ENCODE data around the gene CD2BP2. TPM values are rescaled to one million over a fixed set of nuclear protein-coding genes. Genes with fewer than 3 reads are reported as not detected.

CD2BP2 gene
- total RNA-seq, 1 experiment from 2014 or later: 65.8 TPM

Other genes starting within 250 kb of the CD2BP2 start
- 7.8 and 9.4 TPM in 2 replicates for gene GDPD3, start 241.8 kb downstream of the CD2BP2 start, total RNA-seq (2022)
- 69.9 and 82.1 TPM in 2 replicates for gene MAPK3, start 232.1 kb downstream of the CD2BP2 start, total RNA-seq (2022)
- 11.1 and 12.9 TPM in 2 replicates for gene CORO1A, start 171.7 kb downstream of the CD2BP2 start, total RNA-seq (2022)
- 166 and 171 TPM in 2 replicates for gene BOLA2B, start 161.6 kb downstream of the CD2BP2 start, total RNA-seq (2022)
- 45.0 and 71.1 TPM in 2 replicates for gene SLX1A, start 161.4 kb downstream of the CD2BP2 start, total RNA-seq (2022)
- 39.5 and 46.4 TPM in 2 replicates for gene SULT1A3, start 156.1 kb downstream of the CD2BP2 start, total RNA-seq (2022)
- 18.5 and 20.5 TPM in 2 replicates for gene NPIPB13, start 106.8 kb downstream of the CD2BP2 start, total RNA-seq (2022)
- 66.4 and 69.5 TPM in 2 replicates for gene TBC1D10B, start 15.2 kb upstream of the CD2BP2 start, total RNA-seq (2022)
- not detected in 2 replicates for gene MYL11, start 19.5 kb upstream of the CD2BP2 start, total RNA-seq (2022)
- gene SEPTIN1, start 27.3 kb upstream of the CD2BP2 start, total RNA-seq (2022): 1.5 and 1.9 TPM in 2 replicates
- gene ZNF48, start 40.1 kb upstream of the CD2BP2 start, total RNA-seq (2022): 21.2 and 24.8 TPM in 2 replicates
- gene ZNF771, start 52.3 kb upstream of the CD2BP2 start, total RNA-seq (2022): 11.3 and 12.2 TPM in 2 replicates
- gene DCTPP1, start 74.7 kb upstream of the CD2BP2 start, total RNA-seq (2022): 120 and 124 TPM in 2 replicates
- 85.0 and 109 TPM in 2 replicates for gene SEPHS2, start 90.6 kb upstream of the CD2BP2 start, total RNA-seq (2022)
- gene ITGAL, start 117.4 kb upstream of the CD2BP2 start, total RNA-seq (2022): not detected in 2 replicates
- gene ZNF768, start 171.3 kb upstream of the CD2BP2 start, total RNA-seq (2022): 40.8 and 42.6 TPM in 2 replicates
- gene ZNF747, start 179.6 kb upstream of the CD2BP2 start, total RNA-seq (2022): 12.3 and 15.4 TPM in 2 replicates
- gene ZNF764, start 203.1 kb upstream of the CD2BP2 start, total RNA-seq (2022): 16.5 and 16.7 TPM in 2 replicates
- gene ZNF688, start 216.4 kb upstream of the CD2BP2 start, total RNA-seq (2022): 11.8 and 13.5 TPM in 2 replicates
- 22.2 and 22.9 TPM in 2 replicates for gene ZNF785, start 230.4 kb upstream of the CD2BP2 start, total RNA-seq (2022)